ENCODE results near the gene ARID3A. TPM values are rescaled to one million over a fixed set of nuclear protein-coding genes. Genes with fewer than 3 reads are reported as not detected.

The ARID3A gene
- total RNA-seq, 2 donors from 2014 or later: 121 to 124 TPM

DNA sequence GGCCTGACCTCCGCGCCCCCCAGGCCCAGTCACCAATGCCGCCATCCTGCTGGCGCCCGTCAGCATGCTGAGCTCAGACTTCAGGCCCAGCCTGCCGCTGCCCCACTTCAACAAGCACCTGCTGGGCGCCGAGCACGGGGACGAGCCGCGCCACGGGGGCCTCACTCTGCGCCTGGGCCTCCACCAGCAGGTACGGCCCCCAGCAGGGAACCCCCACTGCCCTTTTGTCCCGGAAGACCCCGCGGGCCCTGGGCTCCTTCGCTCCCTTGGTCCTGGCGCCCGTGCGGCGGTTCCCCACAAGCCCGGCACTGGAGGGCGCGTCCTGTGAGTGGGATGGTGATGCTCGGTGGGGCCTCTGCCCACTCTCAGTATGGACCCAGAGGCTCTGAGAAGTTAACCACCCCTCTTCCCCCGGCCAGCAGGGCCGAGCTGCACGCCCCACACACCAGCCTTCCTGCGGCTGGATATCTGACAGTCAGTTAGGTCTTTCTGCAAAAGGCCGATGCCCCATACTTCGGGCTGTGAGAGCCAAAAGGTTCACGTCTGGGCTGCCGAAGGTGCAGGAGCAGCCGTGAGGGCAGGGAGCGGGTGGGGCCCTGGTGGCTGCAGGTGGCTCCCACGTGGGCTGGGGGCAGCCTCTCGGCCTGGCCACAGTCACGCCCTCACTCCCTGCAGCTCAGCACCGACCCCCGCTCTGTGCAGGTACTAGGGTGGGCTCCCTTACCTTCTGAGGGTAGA is 66.3 kb downstream of the ARID3A start:
- Histone ChIP-seq H3K9ac (ENCODE audit: extremely low read depth, low read length, poor library complexity, severe bottlenecking) (no peak overlapping the region), H3K9me3 (ENCODE audit: control insufficient read depth, low read length) (no peaks in the 10 kb centered on the region), H3K4me1 (ENCODE audit: control insufficient read depth, insufficient read depth, low read length) (no peaks in the 10 kb centered on the region), H3K27ac (ENCODE audit: low read depth, low read length) (no peak overlapping the region), H3K4me3 (ENCODE audit: low read length) (no peak overlapping the region), H3K36me3 (ENCODE audit: control insufficient read depth, insufficient read depth, low read length) (peaks cover 27% of the 10 kb centered on the region), H3K27me3 (ENCODE audit: control insufficient read depth, insufficient read depth, low read length, poor library complexity, severe bottlenecking) (peaks cover 9% of the 10 kb centered on the region)
- TF ChIP-seq, protein P1, sequence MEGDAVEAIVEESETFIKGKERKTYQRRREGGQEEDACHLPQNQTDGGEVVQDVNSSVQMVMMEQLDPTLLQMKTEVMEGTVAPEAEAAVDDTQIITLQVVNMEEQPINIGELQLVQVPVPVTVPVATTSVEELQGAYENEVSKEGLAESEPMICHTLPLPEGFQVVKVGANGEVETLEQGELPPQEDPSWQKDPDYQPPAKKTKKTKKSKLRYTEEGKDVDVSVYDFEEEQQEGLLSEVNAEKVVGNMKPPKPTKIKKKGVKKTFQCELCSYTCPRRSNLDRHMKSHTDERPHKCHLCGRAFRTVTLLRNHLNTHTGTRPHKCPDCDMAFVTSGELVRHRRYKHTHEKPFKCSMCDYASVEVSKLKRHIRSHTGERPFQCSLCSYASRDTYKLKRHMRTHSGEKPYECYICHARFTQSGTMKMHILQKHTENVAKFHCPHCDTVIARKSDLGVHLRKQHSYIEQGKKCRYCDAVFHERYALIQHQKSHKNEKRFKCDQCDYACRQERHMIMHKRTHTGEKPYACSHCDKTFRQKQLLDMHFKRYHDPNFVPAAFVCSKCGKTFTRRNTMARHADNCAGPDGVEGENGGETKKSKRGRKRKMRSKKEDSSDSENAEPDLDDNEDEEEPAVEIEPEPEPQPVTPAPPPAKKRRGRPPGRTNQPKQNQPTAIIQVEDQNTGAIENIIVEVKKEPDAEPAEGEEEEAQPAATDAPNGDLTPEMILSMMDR (conservative IDR thresholded peaks at IDR 0.05): no peak
- no peak for DNase-seq
- Mint-ChIP-seq H3K36me3 (ENCODE audit: low read depth) (peaks cover 19% of the 10 kb centered on the region), H3K4me3 (no peak overlapping the region), H3K27me3 (ENCODE audit: insufficient read depth) (peaks cover 13% of the 10 kb centered on the region), H3K4me1 (peaks cover 4% of the 10 kb centered on the region), H3K27ac (no peak overlapping the region), H3K9me3 (no peaks in the 10 kb centered on the region)
- 95 to 96% methylated on average over 26 to 40 of the region's 42 CpGs for WGBS, 2 experiments (ENCODE audit: insufficient coverage in 1 of 2, insufficient read length in 1 of 2)

DNA sequence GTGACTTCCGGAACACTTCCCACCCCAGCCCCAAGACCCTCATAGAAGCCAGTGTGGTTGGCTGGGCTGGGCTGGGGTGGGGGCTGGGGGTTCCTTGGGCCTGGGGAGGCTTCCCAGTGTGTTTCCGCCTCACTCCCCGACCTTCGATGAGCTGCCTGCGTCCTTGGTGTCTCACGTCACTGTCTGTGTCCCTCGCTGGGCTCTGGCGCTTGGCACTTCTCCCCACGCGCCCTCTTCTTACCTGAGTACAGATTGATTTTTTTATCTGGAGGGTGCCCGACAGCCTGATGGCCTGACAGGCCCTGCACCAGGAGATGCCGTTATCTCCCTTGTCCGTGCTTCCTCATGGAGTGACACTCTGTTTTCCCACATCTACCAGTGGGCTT is 66.8 kb downstream of the ARID3A start:
- TF ChIP-seq, protein P1 (conservative IDR thresholded peaks at IDR 0.05): no peak
- H3K4me3 ChIP-seq (ENCODE audit: low read length): no peak overlapping the region
- no peak for DNase-seq
- no peak overlapping the region for H3K27ac ChIP-seq (ENCODE audit: low read depth, low read length)
- WGBS, 2 experiments (ENCODE audit: insufficient coverage in 1 of 2, insufficient read length in 1 of 2): 95 to 99% methylated on average over 12 to 13 of the region's 13 CpGs
- H3K27me3 ChIP-seq (ENCODE audit: control insufficient read depth, insufficient read depth, low read length, poor library complexity, severe bottlenecking): peaks cover 15% of the 10 kb centered on the region
- H3K4me1 Mint-ChIP-seq: peaks cover 4% of the 10 kb centered on the region
- H3K36me3 ChIP-seq (ENCODE audit: control insufficient read depth, insufficient read depth, low read length): peaks cover 22% of the 10 kb centered on the region
- peaks cover 15% of the 10 kb centered on the region for H3K36me3 Mint-ChIP-seq (ENCODE audit: low read depth)
- no peaks in the 10 kb centered on the region for H3K4me1 ChIP-seq (ENCODE audit: control insufficient read depth, insufficient read depth, low read length)
- H3K9me3 ChIP-seq (ENCODE audit: control insufficient read depth, low read length): no peaks in the 10 kb centered on the region
- no peaks in the 10 kb centered on the region for H3K9me3 Mint-ChIP-seq
- H3K27ac Mint-ChIP-seq: no peak overlapping the region
- no peak overlapping the region for H3K9ac ChIP-seq (ENCODE audit: extremely low read depth, low read length, poor library complexity, severe bottlenecking)
- peaks cover 18% of the 10 kb centered on the region for H3K27me3 Mint-ChIP-seq (ENCODE audit: insufficient read depth)
- no peak overlapping the region for H3K4me3 Mint-ChIP-seq

DNA sequence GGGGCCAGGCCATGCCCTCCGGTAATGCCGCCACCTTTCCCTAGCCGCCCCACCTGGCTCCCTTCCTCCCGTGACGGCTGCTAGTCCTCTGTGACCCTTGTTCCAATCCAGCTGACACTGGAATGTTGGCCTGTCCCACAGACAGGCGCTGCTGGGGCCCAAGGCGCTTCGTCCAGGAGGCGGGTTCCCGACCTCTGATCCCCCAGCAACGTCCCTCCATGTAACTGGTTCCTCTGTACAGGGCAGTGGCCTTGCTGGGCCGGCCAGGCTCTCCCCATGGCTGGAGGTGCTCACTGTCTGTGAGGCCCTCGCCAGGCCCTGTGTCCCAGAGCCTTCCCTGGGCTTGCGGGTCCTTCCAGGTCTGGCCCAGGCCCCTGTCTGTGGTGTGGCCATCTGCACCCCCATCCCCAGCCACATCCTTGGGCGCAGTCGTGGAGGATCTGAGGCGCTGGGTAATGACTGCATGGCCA is 67.6 kb downstream of the ARID3A start:
- no peaks in the 10 kb centered on the region for H3K9me3 Mint-ChIP-seq
- Histone ChIP-seq H3K9ac (ENCODE audit: extremely low read depth, low read length, poor library complexity, severe bottlenecking) (no peak overlapping the region), H3K27me3 (ENCODE audit: control insufficient read depth, insufficient read depth, low read length, poor library complexity, severe bottlenecking) (peaks cover 22% of the 10 kb centered on the region), H3K27ac (ENCODE audit: low read depth, low read length) (no peak overlapping the region), H3K4me3 (ENCODE audit: low read length) (no peak overlapping the region), H3K9me3 (ENCODE audit: control insufficient read depth, low read length) (no peaks in the 10 kb centered on the region), H3K4me1 (ENCODE audit: control insufficient read depth, insufficient read depth, low read length) (no peaks in the 10 kb centered on the region), H3K36me3 (ENCODE audit: control insufficient read depth, insufficient read depth, low read length) (peaks cover 22% of the 10 kb centered on the region)
- H3K27ac Mint-ChIP-seq: no peak overlapping the region
- TF ChIP-seq, protein P1 (conservative IDR thresholded peaks at IDR 0.05): no peak
- no peak for DNase-seq
- H3K4me1 Mint-ChIP-seq: peaks cover 4% of the 10 kb centered on the region
- no peak overlapping the region for H3K4me3 Mint-ChIP-seq
- peaks cover 12% of the 10 kb centered on the region for H3K36me3 Mint-ChIP-seq (ENCODE audit: low read depth)
- peaks cover 25% of the 10 kb centered on the region for H3K27me3 Mint-ChIP-seq (ENCODE audit: insufficient read depth)
- 92 to 96% methylated on average over 15 to 17 of the region's 17 CpGs for WGBS, 2 experiments (ENCODE audit: insufficient coverage in 1 of 2, insufficient read length in 1 of 2)

Data from endodermal cell (in vitro differentiated cells).